ENCODE measurements around the gene FDXR. TPM values are rescaled to one million over a fixed set of nuclear protein-coding genes. Genes with fewer than 3 reads are reported as not detected.
"Not testable (repeated sequence)": the region's sequence is repeated elsewhere in the genome, so short reads cannot be mapped to it uniquely, and the experiment has no call there.

FDXR gene
- total and polyA plus RNA-seq, 9 of the 15 experiments (the other 6 are each of a cell fraction or from before 2014, with no cell fraction given), result 0.89 to 70.7 (median 30.9) TPM

GRCh38 chr17:74870512-74870911, 2.3 kb downstream of the FDXR start:
- H3K9ac ChIP-seq (ENCODE audit: insufficient read depth in 1 of 2, low read depth in 2 of 2, low read length in 2 of 2), result no peak overlapping the region
- 67% methylated on average over 2 of the region's 3 CpGs for WGBS (ENCODE audit: insufficient coverage, low coverage, missing lambda C conversion rate)
- no peak overlapping the region for H3K27ac ChIP-seq (ENCODE audit: extremely low read depth, low read depth, low read length)
- no peak overlapping the region for H2AFZ ChIP-seq (ENCODE audit: low read depth, low read length)
- H3K4me2 ChIP-seq (ENCODE audit: insufficient read depth, low read length), result no peak overlapping the region
- H3K27me3 ChIP-seq (ENCODE audit: control insufficient read depth in 2 of 2, insufficient read depth in 2 of 2, low read length in 2 of 2), result no peaks in the 10 kb centered on the region
- intact Hi-C loops (cut with micrococcal nuclease), result loop anchor here (10.0 kb wide), 1 partner anchor 164 kb away; no protein-coding TSS in a partner anchor
- no TSS peak for BruUV-seq (replicated peaks)
- H3K36me3 ChIP-seq (ENCODE audit: control insufficient read depth, insufficient read depth, low read length), result peaks cover 29% of the 10 kb centered on the region; the same call in 1 of the 3 replicates
- ATAC-seq, result no peak
- peaks cover 59 to 67% of the 10 kb centered on the region in 2 experiments for H3K4me1 ChIP-seq (replicated peaks in 1 of 2; ENCODE audit: control insufficient read depth in 2 of 2, insufficient read depth in 2 of 2, low read length in 2 of 2)
- peaks cover 29% of the 10 kb centered on the region for H3K79me2 ChIP-seq (ENCODE audit: control insufficient read depth, insufficient read depth, low read length)
- no peak for TF ChIP-seq ZNF318 (IDR thresholded peaks at IDR 0.05; ENCODE audit: borderline replicate concordance in 1 of 2, low read depth in 1 of 2)
- peak; percentile 58; the same call in 1 of the 2 replicates for TF ChIP-seq ZNF263 (CRISPR knock-in tag; IDR thresholded peaks at IDR 0.05; ENCODE audit: borderline replicate concordance)
- peak; percentile 36 for TF ChIP-seq NFIC (IDR thresholded peaks at IDR 0.05)
- no peak for TF ChIP-seq ATF1 (CRISPR knock-in tag; IDR thresholded peaks at IDR 0.05)
- TF ChIP-seq ATF1 (tag; IDR thresholded peaks at IDR 0.05), result no peak
- peak; percentile 36; the same call in 1 of the 2 replicates for TF ChIP-seq RBFOX2 (IDR thresholded peaks at IDR 0.05; ENCODE audit: low read depth, low read length)
- 0 out of 2 replicates have a peak, but pooled peaks have one; percentile 11 for TF ChIP-seq ZNF316 (IDR thresholded peaks at IDR 0.05)
- ChIA-PET CTCF (ENCODE audit: low intra/inter-chr PET ratio) (no interaction called here), POLR2A (interaction anchor here (0.6 to 4.2 kb wide), 8 partner anchors 8 to 189 kb away, joined by 3 to 62 read pairs (median 4); partner anchors contain the start of genes GRIN2C and MRPL58)
- no peaks in the 10 kb centered on the region for H3K9me3 ChIP-seq (replicated peaks; ENCODE audit: control insufficient read depth, insufficient read depth, low read depth, low read length)
- no peak for FAIRE-seq
- no peaks in the 10 kb centered on the region; the same call in 1 of the 2 replicates for H4K20me1 ChIP-seq (replicated peaks; ENCODE audit: control insufficient read depth, insufficient read depth, low read length)
- in situ Hi-C loops (cut with MboI), result no loop called here
- no peaks in the 10 kb centered on the region for H3K9me1 ChIP-seq (ENCODE audit: control insufficient read depth, insufficient read depth, low read length)
- no peak overlapping the region for H3K4me3 ChIP-seq
- DNase-seq (ENCODE audit: extremely low read depth in 1 of 4, low spot score in 3 of 4), result peak in 1 of 4 experiments; percentile 29

GRCh38 chr17:74870028-74870427, 2.8 kb downstream of the FDXR start:
- H3K4me1 ChIP-seq (replicated peaks in 1 of 2; ENCODE audit: control insufficient read depth in 2 of 2, insufficient read depth in 2 of 2, low read length in 2 of 2), result peaks cover 59 to 69% of the 10 kb centered on the region in 2 experiments
- H2AFZ ChIP-seq (ENCODE audit: low read depth, low read length); DNase-seq (ENCODE audit: extremely low read depth in 1 of 4, low spot score in 3 of 4); H3K9me3 ChIP-seq (replicated peaks; ENCODE audit: control insufficient read depth, insufficient read depth, low read depth, low read length); H3K4me2 ChIP-seq (ENCODE audit: insufficient read depth, low read length); H3K27me3 ChIP-seq (ENCODE audit: control insufficient read depth in 2 of 2, insufficient read depth in 2 of 2, low read length in 2 of 2); in situ Hi-C loops (cut with MboI); H4K20me1 ChIP-seq (replicated peaks; ENCODE audit: control insufficient read depth, insufficient read depth, low read length); H3K27ac ChIP-seq (ENCODE audit: extremely low read depth, low read depth, low read length); BruUV-seq (replicated peaks); H3K9me1 ChIP-seq (ENCODE audit: control insufficient read depth, insufficient read depth, low read length); CTCF ChIA-PET (ENCODE audit: low intra/inter-chr PET ratio); H3K4me3 ChIP-seq; FAIRE-seq; ATAC-seq: not testable (repeated sequence)
- 91% methylated on average over 9 of the region's 9 CpGs for WGBS (ENCODE audit: insufficient coverage, low coverage, missing lambda C conversion rate)
- H3K9ac ChIP-seq (ENCODE audit: insufficient read depth in 1 of 2, low read depth in 2 of 2, low read length in 2 of 2), result peak overlapping the region in 1 of 2 experiments; percentile 31; a peak in 1 of 4 replicates
- intact Hi-C loops (cut with micrococcal nuclease), result loop anchor here (10.0 kb wide), 1 partner anchor 165 kb away; no protein-coding TSS in a partner anchor
- peaks cover 29% of the 10 kb centered on the region for H3K79me2 ChIP-seq (ENCODE audit: control insufficient read depth, insufficient read depth, low read length)
- POLR2A ChIA-PET, result interaction anchor here (0.6 to 1.8 kb wide), 6 partner anchors 9 to 190 kb away, joined by 3 to 7 read pairs (median 4); partner anchors contain the start of gene MRPL58
- peaks cover 34% of the 10 kb centered on the region; the same call in 2 of the 3 replicates for H3K36me3 ChIP-seq (ENCODE audit: control insufficient read depth, insufficient read depth, low read length)
